ENCODE results near the gene HDAC4. TPM values are rescaled to one million over a fixed set of nuclear protein-coding genes. Genes with fewer than 3 reads are reported as not detected.

HDAC4 gene
- total and polyA plus RNA-seq, 2 experiments from 2014 or later: 8.1 to 41.8 TPM

- TF ChIP-seq ZNF462 (CRISPR knock-in tag; IDR thresholded peaks at IDR 0.05) (no peak), NANOG (IDR thresholded peaks at IDR 0.05; ENCODE audit: borderline replicate concordance) (no peak), CTCF (conservative IDR thresholded peaks at IDR 0.05; ENCODE audit: low read depth in 2 of 2) (no peak), ETS1 (IDR thresholded peaks at IDR 0.05) (no peak)
Observed at GRCh38 chr2:239156516-239157265, 244.1 kb downstream of the HDAC4 start (continued).

Measured in GM23338 (cell line).